HG03045 (cell line): ENCODE data around the gene NCOR1.
"Not testable (repeated sequence)": the region's sequence is repeated elsewhere in the genome, so short reads cannot be mapped to it uniquely, and the experiment has no call there.

Experiments used
- ATAC-seq: cut with Tn5 transposase; IDR thresholded peaks from one replicate; pipeline ENCODE4 v1.9.1; 2021; ENCODE audit warnings: mild to moderate bottlenecking, moderate library complexity; ENCODE audit not compliant: unreplicated experiment

The NCOR1 gene

DNA sequence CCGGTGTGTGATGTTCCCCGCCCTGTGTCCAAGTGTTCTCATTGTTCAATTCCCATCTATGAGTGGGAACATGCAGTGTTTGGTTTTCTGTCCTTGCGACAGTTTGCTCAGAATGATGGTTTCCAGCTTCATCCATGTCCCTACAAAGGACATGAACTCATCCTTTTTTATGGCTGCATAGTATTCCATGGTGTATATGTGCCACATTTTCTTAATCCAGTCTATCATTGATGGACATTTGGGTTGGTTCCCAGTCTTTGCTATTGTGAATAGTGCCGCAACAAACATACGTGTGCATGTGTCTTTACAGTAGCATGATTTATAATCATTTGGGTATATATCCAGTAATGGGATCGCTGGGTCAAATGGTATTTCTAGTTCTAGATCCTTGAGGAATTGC is 63.0 kb downstream of the NCOR1 start:
- not testable (repeated sequence) for ATAC-seq

DNA sequence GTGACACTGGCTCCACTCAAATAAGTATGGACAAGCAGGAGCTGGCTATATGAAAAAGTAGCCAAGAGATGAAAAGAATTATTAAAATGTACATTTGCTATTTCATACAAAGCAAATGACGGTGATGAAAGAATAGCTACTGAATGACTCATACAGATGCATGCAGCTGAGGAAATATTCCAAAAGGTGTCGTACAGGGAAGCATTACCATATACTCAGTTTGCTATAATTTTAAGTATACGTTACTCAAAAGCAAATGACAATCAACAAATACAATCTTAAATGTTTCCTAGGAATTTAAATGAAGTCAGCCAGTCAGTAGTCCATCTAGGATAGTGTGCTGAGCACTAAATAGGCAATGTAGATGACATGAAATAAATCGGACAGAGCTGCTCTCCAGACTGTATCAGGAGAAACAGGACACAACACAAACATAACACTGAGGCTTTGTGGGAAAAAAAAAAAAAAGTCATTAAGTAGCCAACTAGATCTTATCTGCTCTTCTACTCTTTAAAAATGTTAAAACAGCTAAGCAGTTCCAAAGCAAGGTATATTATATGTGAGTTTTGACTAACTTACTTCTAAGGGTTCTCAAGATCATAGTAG is 65.0 kb downstream of the NCOR1 start:
- ATAC-seq = no peak

DNA sequence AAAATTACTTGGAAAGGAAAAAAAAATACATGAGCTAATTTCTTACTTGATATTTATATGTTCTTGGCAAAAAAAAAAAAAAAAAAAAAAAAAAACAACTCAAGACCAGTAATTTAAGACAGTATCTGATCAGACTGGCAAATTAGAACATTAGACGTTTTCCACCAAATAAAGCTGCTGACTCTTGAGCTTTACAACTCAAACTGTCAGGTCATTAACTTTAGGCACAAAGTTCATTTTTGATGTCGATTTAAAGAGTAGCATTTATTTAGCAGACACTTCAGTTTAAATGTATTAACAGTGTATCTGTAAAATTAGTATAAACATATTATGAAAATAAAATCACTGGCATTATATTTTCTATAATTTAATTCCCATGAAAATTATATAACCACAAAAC is 66.7 kb downstream of the NCOR1 start:
- no peak for ATAC-seq

DNA sequence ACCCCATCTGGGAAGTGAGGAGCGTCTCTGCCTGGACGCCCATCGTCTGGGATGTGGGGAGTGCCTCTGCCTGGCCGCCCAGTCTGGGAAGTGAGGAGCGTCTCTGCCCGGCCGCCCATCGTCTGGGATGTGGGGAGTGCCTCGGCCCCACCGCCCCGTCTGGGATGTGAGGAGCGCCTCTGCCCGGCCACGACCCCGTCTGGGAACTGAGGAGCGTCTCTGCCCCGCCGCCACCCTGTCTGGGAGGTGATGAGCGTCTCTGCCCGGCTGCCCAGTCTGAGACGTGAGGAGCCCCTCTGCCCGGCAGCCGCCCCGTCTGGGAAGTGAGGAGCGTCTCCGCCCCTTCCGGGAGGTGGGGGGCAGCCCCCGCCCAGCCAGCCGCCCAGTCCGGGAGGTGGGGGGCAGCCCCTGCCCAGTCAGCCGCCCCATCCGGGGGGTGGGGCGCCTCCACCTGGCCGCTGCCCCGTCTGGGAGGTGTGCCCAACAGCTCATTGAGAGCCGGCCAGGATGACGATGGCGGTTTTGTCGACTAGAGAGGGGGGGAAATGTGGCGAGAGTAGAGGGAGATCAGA is 69.9 kb downstream of the NCOR1 start:
- ATAC-seq = not testable (repeated sequence)

DNA sequence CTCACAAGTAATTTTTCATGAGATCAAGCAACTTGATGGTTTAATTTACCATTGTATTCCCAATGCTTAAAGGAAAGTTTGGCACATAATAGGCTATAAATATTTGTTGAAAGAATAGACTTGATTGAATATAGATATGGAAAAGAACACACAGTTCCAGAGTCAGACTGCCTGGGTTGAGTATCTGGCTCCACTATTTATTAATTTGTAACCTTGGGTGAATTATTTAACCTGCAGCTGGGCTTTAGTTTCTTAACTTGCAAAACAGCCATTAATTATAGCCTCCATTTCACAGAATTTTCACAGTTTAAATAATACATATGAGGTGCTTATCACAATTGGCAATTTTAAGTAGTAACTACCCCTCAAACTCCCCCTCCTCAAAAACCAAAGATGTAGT is 73.6 kb downstream of the NCOR1 start:
- ATAC-seq = no peak

DNA sequence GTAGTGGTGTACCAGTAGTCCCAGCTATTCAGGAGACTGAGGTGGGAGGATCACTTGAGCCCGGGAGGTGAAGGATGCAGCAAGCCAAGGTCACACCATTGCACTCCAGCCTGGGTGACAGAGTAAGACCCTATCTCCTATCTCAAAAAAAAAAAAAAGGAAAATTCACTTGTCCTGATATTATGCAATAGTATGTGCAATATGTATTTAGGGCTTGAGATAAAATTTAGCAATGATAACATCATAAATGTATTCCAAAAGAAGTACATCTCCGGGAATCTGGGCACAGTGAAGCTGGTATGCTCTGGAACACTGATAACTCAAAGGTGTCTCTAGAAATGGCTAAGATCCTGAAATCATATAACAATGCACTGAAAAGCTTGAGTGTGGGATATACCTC is 74.5 kb downstream of the NCOR1 start:
- no peak for ATAC-seq

DNA sequence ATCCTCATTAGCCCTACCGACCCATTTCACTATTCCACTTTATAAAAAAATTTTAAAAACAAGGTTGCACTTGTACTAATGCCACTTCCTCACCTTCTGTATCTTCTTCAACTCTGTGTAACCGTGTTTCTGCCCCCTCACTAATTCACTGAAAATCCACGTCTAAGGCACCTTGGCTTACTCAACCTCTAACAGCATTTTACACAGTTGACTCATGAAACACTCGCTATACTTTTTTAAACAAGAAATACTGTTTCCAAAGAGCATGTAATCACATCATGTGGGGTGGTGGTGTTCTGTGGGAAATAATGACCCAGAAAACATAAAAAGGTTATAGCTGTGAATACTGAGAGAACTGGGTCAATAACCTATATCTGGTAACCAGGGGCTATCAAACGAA is 79.9 kb downstream of the NCOR1 start:
- ATAC-seq = no peak

DNA sequence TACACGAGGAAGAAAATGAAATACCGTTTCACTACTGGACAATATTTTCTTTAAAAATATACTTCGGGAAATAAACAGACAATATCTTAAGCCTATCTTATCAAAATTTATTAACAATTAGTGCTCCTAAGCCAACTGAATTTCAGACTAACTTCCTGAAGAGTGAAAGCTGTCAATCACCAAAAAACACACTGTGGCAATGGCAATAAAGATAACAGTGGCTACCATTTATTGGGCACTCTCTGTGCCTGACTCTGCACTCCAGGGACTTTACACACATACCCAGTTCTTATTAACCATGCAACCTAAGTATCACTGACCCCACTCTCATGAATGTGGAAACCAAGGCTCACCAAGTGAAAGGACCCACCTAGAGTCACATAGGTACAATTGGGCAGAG is 83.7 kb downstream of the NCOR1 start:
- ATAC-seq = no peak

DNA sequence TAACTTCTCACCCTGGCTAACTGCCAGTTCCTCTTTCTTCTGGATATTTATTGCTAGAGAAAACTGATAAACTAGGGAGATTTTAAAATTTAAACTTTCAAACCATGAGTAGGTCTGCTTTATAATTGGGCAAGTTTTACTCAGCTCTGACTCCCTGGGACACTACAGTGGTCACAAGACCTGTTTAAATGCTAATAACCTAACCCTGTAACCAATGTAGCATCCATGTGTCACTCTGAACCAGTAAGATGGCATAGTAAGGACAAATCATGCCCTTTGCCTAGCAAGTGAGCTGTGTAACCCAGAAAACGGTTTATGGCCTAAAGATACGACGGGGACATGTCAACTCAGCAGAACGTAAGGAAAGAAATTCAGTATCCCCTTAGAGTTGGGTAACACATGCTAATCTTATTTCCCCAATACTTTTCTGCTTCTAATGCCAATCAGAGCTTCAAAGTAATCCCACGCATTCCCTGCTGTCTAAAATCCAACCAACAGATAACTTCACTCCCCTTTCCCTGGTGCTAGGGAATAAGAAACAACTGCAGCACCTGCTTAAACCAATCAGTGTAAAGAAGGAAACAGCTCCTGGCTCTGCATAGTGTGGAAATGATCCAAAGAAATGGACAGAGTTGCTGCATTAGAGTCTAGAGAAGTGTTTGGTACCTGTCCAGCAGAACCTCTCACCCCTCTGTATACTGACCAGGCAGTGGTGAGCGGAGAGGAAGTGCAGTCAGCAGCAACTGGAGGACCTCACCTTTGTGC is 85.7 kb downstream of the NCOR1 start:
- no peak for ATAC-seq

DNA sequence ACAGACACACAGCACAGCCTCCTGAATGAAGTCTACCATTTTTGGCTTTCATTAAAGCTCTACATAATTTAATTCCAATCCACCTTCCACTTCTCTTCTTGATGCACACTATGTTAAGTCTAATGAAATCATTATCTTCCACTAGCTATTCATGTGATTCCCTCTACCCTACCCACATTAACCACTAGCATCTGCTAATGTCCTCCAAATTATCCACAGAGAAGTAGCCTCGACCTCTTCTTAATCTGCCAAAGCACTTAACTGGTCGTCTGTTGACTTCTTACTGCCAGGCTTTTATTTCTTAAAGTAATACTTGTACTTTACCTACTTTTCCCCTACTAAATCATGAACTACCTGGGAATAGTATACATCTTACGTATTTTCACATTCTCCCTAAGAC is 91.8 kb downstream of the NCOR1 start:
- ATAC-seq = no peak

DNA sequence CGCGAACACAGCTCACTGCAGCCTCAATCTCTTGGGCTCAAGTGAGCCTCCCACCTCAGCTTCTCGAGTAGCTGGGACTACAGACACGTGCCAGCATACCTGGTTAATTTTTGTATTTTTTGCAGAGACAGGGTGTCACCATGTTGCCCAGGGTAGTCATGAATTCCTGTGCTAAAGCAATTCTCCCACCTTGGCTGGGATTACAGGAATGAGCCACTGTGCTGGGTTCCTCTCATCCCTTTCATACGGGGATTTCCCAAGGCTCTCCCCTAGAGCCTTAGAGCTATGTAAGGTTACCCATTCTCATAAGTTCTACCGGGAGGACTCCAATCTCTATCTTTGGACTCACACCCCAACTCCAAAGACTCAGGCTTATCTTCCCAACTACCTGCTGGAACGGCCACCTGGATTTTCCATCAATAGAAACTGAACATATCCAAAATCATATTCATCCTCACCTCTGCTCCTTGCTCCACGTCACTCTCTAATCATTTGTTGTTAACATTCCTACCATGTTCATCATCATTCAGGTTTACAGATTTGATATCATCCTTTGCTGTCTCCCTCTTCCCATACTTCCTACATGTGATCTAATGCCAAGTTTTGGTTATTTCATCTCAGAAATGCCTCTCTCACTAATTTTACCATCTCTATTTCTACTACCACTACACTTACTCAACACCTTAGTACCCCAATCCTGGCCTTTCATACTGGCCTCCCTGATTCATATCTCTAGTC is 92.5 kb downstream of the NCOR1 start:
- ATAC-seq = no peak

DNA sequence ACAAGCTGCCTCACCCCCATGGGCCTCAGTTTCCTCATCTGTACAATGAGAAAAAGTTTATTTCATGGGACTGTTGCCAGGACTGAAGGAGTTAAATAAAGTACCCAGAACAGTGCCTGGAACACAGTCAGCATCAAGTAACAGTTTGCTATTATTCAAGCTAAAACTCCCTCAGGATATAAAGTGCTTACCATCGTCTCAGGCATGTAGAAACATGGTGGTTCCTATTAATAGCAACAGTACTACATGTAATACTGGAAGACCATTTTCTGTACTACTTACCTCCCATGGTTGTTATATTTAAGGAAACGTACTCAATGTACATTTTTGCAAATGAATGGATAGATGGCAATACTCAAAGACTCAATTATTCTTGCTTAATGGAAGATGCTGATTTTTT is 93.4 kb downstream of the NCOR1 start:
- no peak for ATAC-seq

DNA sequence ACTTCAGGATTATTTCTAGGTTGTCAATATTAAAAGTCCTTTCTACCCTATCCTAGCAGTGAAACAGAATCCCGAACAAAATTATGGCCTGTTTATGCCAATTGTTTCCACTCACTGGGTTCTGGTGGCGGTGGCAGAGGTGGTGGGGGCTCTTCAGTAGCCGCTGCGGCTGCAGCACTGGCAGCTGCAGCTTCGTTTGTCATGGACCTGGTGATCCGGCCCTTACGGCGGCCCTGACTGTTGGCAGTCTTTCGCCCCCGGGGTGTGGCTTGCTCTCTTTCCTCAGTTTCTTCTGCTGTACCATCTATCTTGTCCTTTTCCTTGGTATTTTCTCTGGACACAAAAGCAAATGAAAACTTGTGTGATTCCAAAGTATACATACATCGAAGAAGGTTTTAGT is 94.4 kb downstream of the NCOR1 start:
- no peak for ATAC-seq

DNA sequence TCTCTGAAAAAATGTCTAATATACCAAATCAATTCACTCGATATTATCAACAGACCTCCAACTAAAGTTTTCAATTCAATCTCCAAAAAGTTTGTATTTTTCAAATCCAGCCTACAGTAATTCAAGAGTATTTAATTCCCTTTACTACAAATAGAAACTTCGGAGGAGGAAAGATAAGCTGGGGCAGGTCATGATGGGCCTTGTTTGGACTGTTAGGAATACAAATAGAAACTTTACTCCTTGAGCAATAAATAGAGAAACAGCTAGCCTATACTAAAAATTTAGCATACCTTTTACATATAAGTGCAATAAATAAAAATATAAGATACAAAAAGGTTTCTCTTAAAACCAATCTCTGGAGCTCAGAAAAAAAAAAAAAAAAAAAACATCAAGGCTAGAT is 98.2 kb downstream of the NCOR1 start:
- ATAC-seq = no peak

DNA sequence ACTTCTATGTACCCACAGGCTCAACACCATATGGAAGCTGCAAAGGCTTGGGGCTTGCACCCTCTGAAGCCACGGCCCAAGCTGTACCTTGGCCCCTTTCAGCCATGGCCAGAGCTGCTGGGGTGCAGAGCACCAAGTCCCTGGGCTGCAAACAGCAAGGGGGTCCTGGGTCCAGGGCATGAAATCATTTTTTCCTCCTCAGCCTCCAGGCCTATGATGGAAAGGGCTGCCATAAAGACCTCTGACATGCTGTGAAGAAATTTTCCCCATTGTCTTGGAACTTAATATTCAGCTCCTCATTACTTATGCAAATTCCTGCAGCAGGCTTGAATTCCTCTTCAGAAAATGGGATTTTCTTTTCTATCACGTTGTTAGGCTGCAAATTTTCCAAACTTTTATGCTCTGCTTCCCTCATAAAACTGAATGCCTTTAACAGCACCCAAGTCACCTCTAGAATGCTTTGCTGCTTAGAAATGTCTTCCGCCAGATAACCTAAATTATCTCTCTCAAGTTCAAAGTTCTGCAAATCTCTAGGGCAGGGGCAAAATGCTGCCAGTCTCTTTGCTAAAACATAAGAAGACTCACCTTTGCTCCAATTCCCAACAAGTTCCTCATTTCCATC is 100.1 kb downstream of the NCOR1 start:
- not testable (repeated sequence) for ATAC-seq

DNA sequence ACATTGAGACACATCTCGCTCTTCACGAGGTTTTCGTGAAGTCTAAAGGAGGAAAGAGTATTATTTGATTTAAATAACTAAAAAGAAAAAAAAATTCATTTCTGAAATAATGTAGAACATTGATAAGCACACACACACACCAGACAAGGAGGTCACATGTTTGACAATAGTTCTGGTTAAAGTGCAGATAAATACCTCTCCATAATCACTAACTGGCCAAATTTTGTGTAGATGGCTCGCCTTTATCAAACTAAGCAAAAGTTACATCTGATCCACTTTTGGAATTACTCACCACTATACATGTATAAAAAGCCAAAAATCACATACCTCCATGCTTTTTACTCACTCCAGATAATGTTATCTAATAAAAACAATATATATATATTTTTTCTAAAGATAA is 106.5 kb downstream of the NCOR1 start:
- no peak for ATAC-seq

DNA sequence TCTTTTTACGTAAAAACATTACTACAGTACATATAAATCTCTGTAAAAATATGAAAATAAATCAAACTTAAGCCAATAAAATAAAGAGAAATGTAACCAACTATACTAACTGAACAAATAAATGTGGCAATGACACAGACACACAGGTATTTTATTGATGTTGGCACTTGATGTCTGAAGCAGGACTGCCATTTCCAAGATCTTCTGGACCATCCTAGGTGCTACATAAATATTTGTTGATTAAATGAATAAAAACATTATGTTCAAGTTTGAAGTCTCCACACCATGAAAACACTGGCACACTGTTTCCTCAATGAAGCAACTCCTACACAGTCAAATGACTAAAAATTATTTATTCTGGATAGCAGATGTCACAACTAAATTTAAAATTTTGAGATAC is 106.9 kb downstream of the NCOR1 start:
- ATAC-seq = no peak

DNA sequence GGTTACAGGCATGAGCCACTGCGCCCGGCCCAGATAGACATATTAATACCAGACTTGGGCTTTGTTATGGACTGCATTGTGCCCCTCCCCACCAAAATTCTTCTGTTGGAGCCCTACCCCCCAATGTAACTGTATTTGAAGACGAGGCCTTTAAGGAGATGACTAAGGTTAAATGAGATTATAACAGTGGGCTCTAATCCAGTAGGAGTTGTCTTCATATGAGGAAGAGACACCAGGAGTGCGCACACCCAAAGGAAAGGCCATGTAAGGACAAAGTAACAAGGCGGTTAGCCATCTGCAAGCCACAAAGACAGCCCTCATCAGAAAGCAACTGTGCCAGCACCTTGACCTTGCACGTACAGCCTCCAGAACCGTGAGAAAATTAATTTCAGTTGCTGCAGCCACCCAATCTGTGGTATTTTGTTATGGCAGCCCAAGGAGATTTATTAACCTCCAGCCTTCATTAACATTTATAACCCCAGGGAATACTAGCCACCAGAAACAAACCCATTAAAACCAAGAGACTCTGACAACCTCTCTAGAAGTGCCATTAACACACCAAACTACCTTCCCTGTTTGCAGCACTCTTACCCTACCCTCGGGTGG is 108.1 kb downstream of the NCOR1 start:
- no peak for ATAC-seq

DNA sequence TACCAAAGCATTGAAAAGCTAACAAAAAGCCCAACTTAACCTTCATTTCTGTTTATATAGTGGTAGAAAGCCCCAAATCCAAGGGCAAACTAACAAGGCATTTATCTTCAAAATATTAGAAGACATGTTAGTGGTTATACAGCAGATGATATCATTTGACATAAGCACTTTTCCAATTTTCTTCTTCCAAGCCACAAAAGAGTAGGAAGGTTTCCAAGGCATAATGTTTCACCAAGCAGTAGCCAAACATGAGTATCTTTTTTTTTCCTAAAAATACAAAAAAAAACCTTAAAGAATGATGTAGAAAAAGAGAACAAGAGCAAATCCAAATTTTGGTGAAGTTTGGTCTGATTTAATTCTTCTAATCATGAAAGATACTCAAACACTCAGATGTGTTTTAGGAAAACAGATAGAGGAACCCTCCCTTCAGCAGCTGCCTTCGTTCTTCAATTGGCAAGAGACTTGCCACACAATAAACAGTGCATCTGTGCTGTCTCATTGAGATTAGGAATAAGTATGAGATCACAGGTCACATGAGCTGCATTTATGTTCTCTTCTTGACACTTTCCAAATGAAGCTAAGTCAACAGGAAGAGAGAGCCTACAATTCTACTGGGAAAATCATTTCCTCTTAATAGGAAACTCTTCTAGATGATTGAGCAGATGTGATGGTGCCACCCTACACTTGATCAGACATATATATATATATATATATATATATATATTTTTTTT is 109.0 kb downstream of the NCOR1 start:
- ATAC-seq = no peak

DNA sequence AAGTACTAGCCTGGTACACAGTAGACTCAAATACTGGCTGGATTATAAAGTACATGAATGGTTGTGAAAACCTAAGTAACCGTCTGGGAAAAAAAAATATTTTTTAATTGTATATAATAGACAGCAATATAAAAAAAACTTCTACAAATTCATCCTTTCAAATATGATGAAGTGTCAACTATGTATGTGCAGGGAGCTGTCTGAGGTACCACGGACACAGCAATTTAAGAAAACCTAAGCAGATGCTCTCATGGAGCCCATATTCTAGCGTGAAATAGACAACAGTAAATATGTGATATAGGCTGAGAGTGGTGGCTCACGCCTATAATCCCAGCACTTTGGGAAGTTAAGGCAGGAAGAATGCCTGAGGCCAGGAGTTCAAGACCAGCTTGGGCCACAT is 111.1 kb downstream of the NCOR1 start:
- ATAC-seq = no peak
